HepG2 (cell line): ENCODE results near the gene PAK2. TPM values are rescaled to one million over a fixed set of nuclear protein-coding genes. Genes with fewer than 3 reads are reported as not detected.

ENCODE experiments used
- CHCHD3 ChIP-seq: sonication (generic); formaldehyde crosslinking; IDR thresholded peaks from 2 replicates; pipeline ENCODE4 v1.8.0; 2022; ENCODE audit warnings: mild to moderate bottlenecking, missing genetic modification reagents, moderate library complexity
- IKZF4 ChIP-seq: sonication (generic); formaldehyde crosslinking; IDR thresholded peaks from 2 replicates; pipeline ENCODE4 v1.5.1; 2020; ENCODE audit warnings: borderline replicate concordance, mild to moderate bottlenecking, low read depth, missing genetic modification reagents; ENCODE audit errors: not compliant biosample characterization
- ISX ChIP-seq: sonication (generic); formaldehyde crosslinking; conservative IDR thresholded peaks from 2 replicates; pipeline ENCODE4 v1.5.0; 2020; ENCODE audit warnings: missing genetic modification reagents
- NR1H2 ChIP-seq: sonication (generic); formaldehyde crosslinking; IDR thresholded peaks from 2 replicates; pipeline ENCODE4 v1.8.1; 2022; ENCODE audit warnings: low read depth, missing genetic modification reagents, borderline replicate concordance
- ZNF230 ChIP-seq: sonication (generic); formaldehyde crosslinking; IDR thresholded peaks from 2 replicates; pipeline ENCODE4 v1.4.0; 2020; ENCODE audit warnings: mild to moderate bottlenecking, missing genetic modification reagents
- ZNF256 ChIP-seq: sonication (generic); formaldehyde crosslinking; conservative IDR thresholded peaks from 2 replicates; pipeline ENCODE4 v1.4.0; 2020; ENCODE audit warnings: missing genetic modification reagents
- ZNF3 ChIP-seq: IDR thresholded peaks from 2 replicates; pipeline ENCODE4 v1.7.0; 2017; ENCODE audit warnings: inconsistent platforms
- ZNF382 ChIP-seq: sonication (generic); formaldehyde crosslinking; IDR thresholded peaks from 2 replicates; pipeline ENCODE4 v1.5.0; 2020; ENCODE audit warnings: missing genetic modification reagents, mild to moderate bottlenecking, borderline replicate concordance
- ZNF646 ChIP-seq: sonication (generic); formaldehyde crosslinking; IDR thresholded peaks from 2 replicates; pipeline ENCODE4 v1.9.0; 2021; ENCODE audit warnings: mild to moderate bottlenecking, missing genetic modification reagents
- polyA plus RNA-seq, 8 experiments: library from polyadenylated mRNA; depleted of rRNA in 3 of 8; stranded (reverse) in 7 of 8; unstranded in 1 of 8; fragments of >200 nt; fragmentation: Illumina TruSeq in 4 of 8; extraction: Trizol in 4 of 8; gene quantifications; 2 replicates each; pipeline versions ENCODE4 v1.2.1 to v1.2.3, GENCODE V29; 2011 to 2016; ENCODE audit warnings: low read depth in 4 of 8, missing spikeins in 1 of 8, mixed read lengths in 1 of 8; ENCODE audit not compliant: insufficient read depth in 1 of 8
- total RNA-seq, 5 experiments: library from RNA; depleted of rRNA; stranded (reverse); fragments of >200 nt; fragmentation: Illumina TruSeq; extraction: Trizol; gene quantifications; 2 replicates each; pipeline ENCODE4 v1.2.3, GENCODE V29; 2016; ENCODE audit warnings: low read depth in 1 of 5
- TF ChIP-seq, protein P1 (sequence below): fragments of 450-650 bp; IDR thresholded peaks from 2 replicates; pipeline ENCODE4 v1.6.1; 2017; ENCODE audit warnings: mild to moderate bottlenecking
- TF ChIP-seq, protein P2 (sequence below): sonication (generic); formaldehyde crosslinking; IDR thresholded peaks from 2 replicates; pipeline ENCODE4 v1.5.1; 2020; ENCODE audit warnings: missing genetic modification reagents, mild to moderate bottlenecking, borderline replicate concordance
- TF ChIP-seq, protein P3 (sequence below): sonication (generic); formaldehyde crosslinking; IDR thresholded peaks from 2 replicates; pipeline ENCODE4 v1.4.0; 2020; ENCODE audit warnings: missing genetic modification reagents, borderline replicate concordance

Gene PAK2
- total and polyA plus RNA-seq, 2 of the 13 experiments (the other 11 are each of a cell fraction or from before 2014, with no cell fraction given): 23.0 to 24.7 TPM

GRCh38 chr3:196739671-196740480, at the start of gene PAK2 (continued):
- TF ChIP-seq, protein P1, sequence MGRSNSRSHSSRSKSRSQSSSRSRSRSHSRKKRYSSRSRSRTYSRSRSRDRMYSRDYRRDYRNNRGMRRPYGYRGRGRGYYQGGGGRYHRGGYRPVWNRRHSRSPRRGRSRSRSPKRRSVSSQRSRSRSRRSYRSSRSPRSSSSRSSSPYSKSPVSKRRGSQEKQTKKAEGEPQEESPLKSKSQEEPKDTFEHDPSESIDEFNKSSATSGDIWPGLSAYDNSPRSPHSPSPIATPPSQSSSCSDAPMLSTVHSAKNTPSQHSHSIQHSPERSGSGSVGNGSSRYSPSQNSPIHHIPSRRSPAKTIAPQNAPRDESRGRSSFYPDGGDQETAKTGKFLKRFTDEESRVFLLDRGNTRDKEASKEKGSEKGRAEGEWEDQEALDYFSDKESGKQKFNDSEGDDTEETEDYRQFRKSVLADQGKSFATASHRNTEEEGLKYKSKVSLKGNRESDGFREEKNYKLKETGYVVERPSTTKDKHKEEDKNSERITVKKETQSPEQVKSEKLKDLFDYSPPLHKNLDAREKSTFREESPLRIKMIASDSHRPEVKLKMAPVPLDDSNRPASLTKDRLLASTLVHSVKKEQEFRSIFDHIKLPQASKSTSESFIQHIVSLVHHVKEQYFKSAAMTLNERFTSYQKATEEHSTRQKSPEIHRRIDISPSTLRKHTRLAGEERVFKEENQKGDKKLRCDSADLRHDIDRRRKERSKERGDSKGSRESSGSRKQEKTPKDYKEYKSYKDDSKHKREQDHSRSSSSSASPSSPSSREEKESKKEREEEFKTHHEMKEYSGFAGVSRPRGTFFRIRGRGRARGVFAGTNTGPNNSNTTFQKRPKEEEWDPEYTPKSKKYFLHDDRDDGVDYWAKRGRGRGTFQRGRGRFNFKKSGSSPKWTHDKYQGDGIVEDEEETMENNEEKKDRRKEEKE: no peak
- no peak for TF ChIP-seq ZNF230
- no peak for TF ChIP-seq ZNF382 (CRISPR knock-in tag)
- TF ChIP-seq ZNF646 (CRISPR knock-in tag): no peak
- TF ChIP-seq ZNF3 (CRISPR knock-in tag): no peak
- no peak for TF ChIP-seq CHCHD3 (CRISPR knock-in tag)
- TF ChIP-seq, protein P2, sequence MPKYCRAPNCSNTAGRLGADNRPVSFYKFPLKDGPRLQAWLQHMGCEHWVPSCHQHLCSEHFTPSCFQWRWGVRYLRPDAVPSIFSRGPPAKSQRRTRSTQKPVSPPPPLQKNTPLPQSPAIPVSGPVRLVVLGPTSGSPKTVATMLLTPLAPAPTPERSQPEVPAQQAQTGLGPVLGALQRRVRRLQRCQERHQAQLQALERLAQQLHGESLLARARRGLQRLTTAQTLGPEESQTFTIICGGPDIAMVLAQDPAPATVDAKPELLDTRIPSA (CRISPR knock-in tag): no peak
- no peak for TF ChIP-seq NR1H2 (CRISPR knock-in tag)
- 0 out of 2 replicates have a peak, but pooled peaks have one; percentile 56 for TF ChIP-seq ISX (CRISPR knock-in tag)
- TF ChIP-seq ZNF256 (CRISPR knock-in tag): no peak
- no peak for TF ChIP-seq IKZF4 (CRISPR knock-in tag)
- TF ChIP-seq, protein P3, sequence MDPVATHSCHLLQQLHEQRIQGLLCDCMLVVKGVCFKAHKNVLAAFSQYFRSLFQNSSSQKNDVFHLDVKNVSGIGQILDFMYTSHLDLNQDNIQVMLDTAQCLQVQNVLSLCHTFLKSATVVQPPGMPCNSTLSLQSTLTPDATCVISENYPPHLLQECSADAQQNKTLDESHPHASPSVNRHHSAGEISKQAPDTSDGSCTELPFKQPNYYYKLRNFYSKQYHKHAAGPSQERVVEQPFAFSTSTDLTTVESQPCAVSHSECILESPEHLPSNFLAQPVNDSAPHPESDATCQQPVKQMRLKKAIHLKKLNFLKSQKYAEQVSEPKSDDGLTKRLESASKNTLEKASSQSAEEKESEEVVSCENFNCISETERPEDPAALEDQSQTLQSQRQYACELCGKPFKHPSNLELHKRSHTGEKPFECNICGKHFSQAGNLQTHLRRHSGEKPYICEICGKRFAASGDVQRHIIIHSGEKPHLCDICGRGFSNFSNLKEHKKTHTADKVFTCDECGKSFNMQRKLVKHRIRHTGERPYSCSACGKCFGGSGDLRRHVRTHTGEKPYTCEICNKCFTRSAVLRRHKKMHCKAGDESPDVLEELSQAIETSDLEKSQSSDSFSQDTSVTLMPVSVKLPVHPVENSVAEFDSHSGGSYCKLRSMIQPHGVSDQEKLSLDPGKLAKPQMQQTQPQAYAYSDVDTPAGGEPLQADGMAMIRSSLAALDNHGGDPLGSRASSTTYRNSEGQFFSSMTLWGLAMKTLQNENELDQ (CRISPR knock-in tag): no peak
